Calu3 (cell line): Measurements from ENCODE around the gene TIMMDC1. TPM values are rescaled to one million over a fixed set of nuclear protein-coding genes. Genes with fewer than 3 reads are reported as not detected.
"Not testable (repeated sequence)": the region's sequence is repeated elsewhere in the genome, so short reads cannot be mapped to it uniquely, and the experiment has no call there.

Source experiments
- BruUV-seq: library from RNA; stranded (reverse); fragments of 400-500 nt; replicated peaks from 2 replicates; lab custom pipeline; 2021; lab: Mats Ljungman, UMichigan
- CTCF ChIA-PET: fragments of 300-600 bp; sonication (Branson Sonifier 250); formaldehyde crosslinking; loops from one replicate; lab custom pipeline; 2022; ENCODE audit warnings: antibody characterized with exemption; lab: Charles Lee
- DNase-seq: peaks from one replicate; pipeline ENCODE4 v3.0.0; 2022
- H3K27ac Mint-ChIP-seq: one replicate; pipeline ENCODE4 v1.8.0; 2022; ENCODE audit warnings: mixed read lengths; ENCODE audit not compliant: unreplicated experiment
- H3K27me3 Mint-ChIP-seq: one replicate; pipeline ENCODE4 v1.8.0; 2022; ENCODE audit warnings: mixed read lengths; ENCODE audit not compliant: unreplicated experiment
- H3K36me3 Mint-ChIP-seq: one replicate; pipeline ENCODE4 v1.8.0; 2022; ENCODE audit warnings: mild to moderate bottlenecking, moderate library complexity, mixed read lengths; ENCODE audit not compliant: insufficient read depth, unreplicated experiment
- H3K4me1 Mint-ChIP-seq: one replicate; pipeline ENCODE4 v1.8.0; 2022; ENCODE audit warnings: mild to moderate bottlenecking, low read depth, mixed read lengths; ENCODE audit not compliant: unreplicated experiment
- H3K4me3 Mint-ChIP-seq: one replicate; pipeline ENCODE4 v1.8.0; 2022; ENCODE audit warnings: mild to moderate bottlenecking, low read depth, moderate library complexity, mixed read lengths; ENCODE audit not compliant: unreplicated experiment
- H3K9me3 Mint-ChIP-seq: one replicate; pipeline ENCODE4 v1.8.0; 2022; ENCODE audit warnings: low read depth, mixed read lengths; ENCODE audit not compliant: unreplicated experiment
- intact Hi-C: fragments of 100-400 bp; cut with micrococcal nuclease; formaldehyde crosslinking; loops from one replicate; pipeline ENCODE4 v1.10.0; 2022; ENCODE audit not compliant: unreplicated experiment
- total RNA-seq: library from RNA; stranded (reverse); gene quantifications from 2 replicates; pipeline ENCODE4 v1.2.3, GENCODE V29; 2022
- TF ChIP-seq, protein P1 (sequence below): fragments of 200-600 bp; IDR thresholded peaks from one replicate; pipeline ENCODE4 v1.8.0; 2022; ENCODE audit warnings: antibody characterized with exemption; ENCODE audit not compliant: unreplicated experiment

TIMMDC1 gene
- total RNA-seq, 1 experiment from 2014 or later = 84.1 TPM

DNA sequence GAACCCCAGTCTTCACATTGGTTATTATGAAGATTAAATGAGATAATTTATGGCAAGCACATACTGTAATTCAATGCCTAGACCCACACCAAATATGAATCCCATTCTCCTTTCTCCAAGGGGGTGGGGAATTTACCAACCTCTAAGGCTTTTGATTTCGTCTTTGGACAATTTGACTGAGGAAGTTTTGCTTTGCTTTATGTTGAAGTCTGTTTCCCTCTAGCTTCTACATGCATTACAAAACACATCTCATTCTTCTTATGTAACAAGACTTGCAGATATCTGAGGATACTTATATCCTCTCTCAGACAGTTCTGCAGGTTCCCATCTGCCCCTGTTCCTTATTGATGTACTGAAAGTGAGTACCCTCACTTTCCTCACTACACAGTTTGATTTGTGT, 48.9 kb downstream of the TIMMDC1 start:
- CTCF ChIA-PET = no interaction called here
- no peak for DNase-seq
- Mint-ChIP-seq H3K36me3 (no peaks in the 10 kb centered on the region), H3K27ac (no peak overlapping the region), H3K4me3 (no peak overlapping the region), H3K9me3 (no peaks in the 10 kb centered on the region), H3K4me1 (peaks cover 10% of the 10 kb centered on the region), H3K27me3 (no peaks in the 10 kb centered on the region)
- TF ChIP-seq, protein P1, sequence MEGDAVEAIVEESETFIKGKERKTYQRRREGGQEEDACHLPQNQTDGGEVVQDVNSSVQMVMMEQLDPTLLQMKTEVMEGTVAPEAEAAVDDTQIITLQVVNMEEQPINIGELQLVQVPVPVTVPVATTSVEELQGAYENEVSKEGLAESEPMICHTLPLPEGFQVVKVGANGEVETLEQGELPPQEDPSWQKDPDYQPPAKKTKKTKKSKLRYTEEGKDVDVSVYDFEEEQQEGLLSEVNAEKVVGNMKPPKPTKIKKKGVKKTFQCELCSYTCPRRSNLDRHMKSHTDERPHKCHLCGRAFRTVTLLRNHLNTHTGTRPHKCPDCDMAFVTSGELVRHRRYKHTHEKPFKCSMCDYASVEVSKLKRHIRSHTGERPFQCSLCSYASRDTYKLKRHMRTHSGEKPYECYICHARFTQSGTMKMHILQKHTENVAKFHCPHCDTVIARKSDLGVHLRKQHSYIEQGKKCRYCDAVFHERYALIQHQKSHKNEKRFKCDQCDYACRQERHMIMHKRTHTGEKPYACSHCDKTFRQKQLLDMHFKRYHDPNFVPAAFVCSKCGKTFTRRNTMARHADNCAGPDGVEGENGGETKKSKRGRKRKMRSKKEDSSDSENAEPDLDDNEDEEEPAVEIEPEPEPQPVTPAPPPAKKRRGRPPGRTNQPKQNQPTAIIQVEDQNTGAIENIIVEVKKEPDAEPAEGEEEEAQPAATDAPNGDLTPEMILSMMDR = no peak
- no TSS peak for BruUV-seq
- intact Hi-C loops = no loop called here

DNA sequence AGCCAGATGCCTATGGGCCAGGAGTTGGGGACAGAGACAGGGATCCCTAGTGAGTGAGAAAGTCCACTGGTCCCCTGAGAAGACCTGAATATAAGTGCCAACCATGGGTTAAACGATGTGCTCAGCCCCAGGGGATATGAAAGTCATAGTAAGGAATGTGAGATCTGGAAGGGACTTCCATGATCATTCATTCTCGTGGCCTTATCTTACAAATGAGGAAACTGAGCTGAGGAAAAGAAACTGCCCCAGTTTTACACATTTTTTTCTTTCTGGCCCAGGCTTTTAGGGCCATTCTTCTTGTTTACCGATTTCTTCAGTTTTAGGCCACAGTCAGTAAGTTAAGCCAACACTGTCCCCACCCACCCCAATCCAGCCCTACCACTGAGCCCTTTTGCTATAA, 50.0 kb downstream of the TIMMDC1 start:
- no peak for DNase-seq
- BruUV-seq = no TSS peak
- TF ChIP-seq, protein P1 = no peak
- CTCF ChIA-PET = no interaction called here
- H3K9me3 Mint-ChIP-seq = no peaks in the 10 kb centered on the region
- no peaks in the 10 kb centered on the region for H3K27me3 Mint-ChIP-seq
- H3K4me3 Mint-ChIP-seq = no peak overlapping the region
- intact Hi-C loops = no loop called here
- no peak overlapping the region for H3K27ac Mint-ChIP-seq
- H3K36me3 Mint-ChIP-seq = no peaks in the 10 kb centered on the region
- no peaks in the 10 kb centered on the region for H3K4me1 Mint-ChIP-seq

DNA sequence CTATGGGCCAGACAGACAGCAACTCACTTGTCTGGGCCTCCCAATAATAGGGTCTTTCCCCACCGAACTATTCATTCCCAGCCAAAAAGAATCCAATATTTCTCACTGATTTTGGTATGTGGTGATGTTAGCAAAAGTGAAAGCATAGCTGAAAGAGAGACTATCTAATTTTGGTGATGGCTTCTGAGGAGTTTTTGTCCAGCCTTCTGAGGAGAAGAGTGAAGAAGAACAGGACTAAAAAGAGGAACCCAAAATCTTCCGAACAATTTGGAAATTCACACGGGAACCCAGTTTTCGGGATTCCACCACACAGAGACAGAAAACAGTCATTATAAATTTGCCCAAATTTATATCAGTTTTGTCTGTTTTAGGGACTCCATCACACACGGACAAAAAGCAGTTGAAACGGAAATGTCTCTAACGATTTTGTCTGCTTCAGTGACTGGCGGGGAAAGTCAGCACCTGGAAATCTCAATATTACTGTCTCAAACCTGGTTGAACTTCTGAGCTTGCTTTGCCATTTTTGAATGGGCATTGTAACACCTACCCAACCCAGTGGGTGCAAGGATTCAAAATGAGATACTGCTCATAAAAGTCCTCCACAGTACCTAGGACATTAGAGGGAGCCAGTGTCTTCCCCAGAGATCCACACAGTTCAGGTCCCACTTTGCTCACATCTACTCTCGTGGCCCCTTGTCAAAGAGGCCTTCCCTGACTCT, 52.0 kb downstream of the TIMMDC1 start:
- no peaks in the 10 kb centered on the region for H3K9me3 Mint-ChIP-seq
- H3K36me3 Mint-ChIP-seq = no peaks in the 10 kb centered on the region
- no peak for DNase-seq
- no peak overlapping the region for H3K4me3 Mint-ChIP-seq
- H3K27me3 Mint-ChIP-seq = no peaks in the 10 kb centered on the region
- intact Hi-C loops = no loop called here
- no TSS peak for BruUV-seq
- TF ChIP-seq, protein P1 = no peak
- CTCF ChIA-PET = interaction anchor here (1.0 kb wide), 1 partner anchor 8 kb away, joined by 3 read pairs; no protein-coding TSS in a partner anchor
- H3K4me1 Mint-ChIP-seq = no peaks in the 10 kb centered on the region
- no peak overlapping the region for H3K27ac Mint-ChIP-seq

DNA sequence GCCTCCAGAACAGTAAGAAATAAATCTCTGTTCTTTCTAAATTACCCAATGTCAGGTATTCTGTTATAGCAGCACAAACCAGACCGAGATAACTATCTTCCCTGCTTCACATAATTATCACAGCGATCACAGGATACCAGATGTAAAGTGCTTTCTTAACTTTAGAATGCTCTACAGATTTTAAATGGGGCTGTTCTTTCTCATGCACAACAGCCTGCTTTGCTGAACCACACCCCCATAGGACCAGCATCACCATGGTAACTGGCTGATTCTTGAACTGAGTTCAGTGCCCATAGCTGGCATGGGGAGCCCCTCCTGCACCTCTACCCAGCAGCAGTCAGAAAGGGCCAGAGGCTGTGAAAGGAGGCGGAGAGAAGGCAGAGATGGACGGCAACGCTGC, 53.3 kb downstream of the TIMMDC1 start:
- DNase-seq = no peak
- BruUV-seq = no TSS peak
- CTCF ChIA-PET = interaction anchor here (0.5 to 0.7 kb wide), 3 partner anchors 17 to 269 kb away, joined by 4 to 9 read pairs (median 5); no protein-coding TSS in a partner anchor
- no peaks in the 10 kb centered on the region for H3K4me1 Mint-ChIP-seq
- intact Hi-C loops = no loop called here
- H3K27ac Mint-ChIP-seq = no peak overlapping the region
- H3K36me3 Mint-ChIP-seq = no peaks in the 10 kb centered on the region
- TF ChIP-seq, protein P1 = no peak
- H3K27me3 Mint-ChIP-seq = no peaks in the 10 kb centered on the region
- H3K9me3 Mint-ChIP-seq = no peaks in the 10 kb centered on the region
- no peak overlapping the region for H3K4me3 Mint-ChIP-seq

DNA sequence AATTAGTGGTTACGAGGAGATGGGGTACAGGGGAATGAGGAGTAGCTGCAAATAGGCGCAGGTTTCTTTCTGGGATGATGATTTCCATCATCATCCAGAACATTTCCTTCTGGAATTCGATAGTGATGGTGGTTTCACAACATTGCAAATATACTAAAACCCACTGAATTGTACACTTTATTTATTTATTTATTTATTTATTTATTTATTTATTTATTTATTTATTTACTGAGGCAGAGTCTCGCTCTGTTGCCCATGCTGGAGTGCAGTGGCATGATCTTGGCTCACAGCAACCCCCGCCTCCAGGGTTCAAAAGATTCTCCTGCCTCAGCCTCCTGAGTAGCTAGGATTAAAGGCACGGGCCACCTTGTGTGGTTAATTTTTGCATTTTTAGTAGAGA, 54.6 kb downstream of the TIMMDC1 start:
- intact Hi-C loops = not testable (repeated sequence)

More for the DNA sequence above, 54.6 kb downstream of the TIMMDC1 start:
- not testable (repeated sequence) for H3K4me3 Mint-ChIP-seq, BruUV-seq, H3K36me3 Mint-ChIP-seq, H3K4me1 Mint-ChIP-seq, DNase-seq, H3K9me3 Mint-ChIP-seq, H3K27me3 Mint-ChIP-seq, H3K27ac Mint-ChIP-seq
- CTCF ChIA-PET = interaction anchor here (1.2 kb wide), 1 partner anchor 18 kb away, joined by 3 read pairs; no protein-coding TSS in a partner anchor
